ENCODE results near the gene KIF1C. TPM values are rescaled to one million over a fixed set of nuclear protein-coding genes. Genes with fewer than 3 reads are reported as not detected.

Gene KIF1C
- total RNA-seq, 2 experiments from 2014 or later = 20.6 to 53.7 TPM

- TF ChIP-seq, protein P1, sequence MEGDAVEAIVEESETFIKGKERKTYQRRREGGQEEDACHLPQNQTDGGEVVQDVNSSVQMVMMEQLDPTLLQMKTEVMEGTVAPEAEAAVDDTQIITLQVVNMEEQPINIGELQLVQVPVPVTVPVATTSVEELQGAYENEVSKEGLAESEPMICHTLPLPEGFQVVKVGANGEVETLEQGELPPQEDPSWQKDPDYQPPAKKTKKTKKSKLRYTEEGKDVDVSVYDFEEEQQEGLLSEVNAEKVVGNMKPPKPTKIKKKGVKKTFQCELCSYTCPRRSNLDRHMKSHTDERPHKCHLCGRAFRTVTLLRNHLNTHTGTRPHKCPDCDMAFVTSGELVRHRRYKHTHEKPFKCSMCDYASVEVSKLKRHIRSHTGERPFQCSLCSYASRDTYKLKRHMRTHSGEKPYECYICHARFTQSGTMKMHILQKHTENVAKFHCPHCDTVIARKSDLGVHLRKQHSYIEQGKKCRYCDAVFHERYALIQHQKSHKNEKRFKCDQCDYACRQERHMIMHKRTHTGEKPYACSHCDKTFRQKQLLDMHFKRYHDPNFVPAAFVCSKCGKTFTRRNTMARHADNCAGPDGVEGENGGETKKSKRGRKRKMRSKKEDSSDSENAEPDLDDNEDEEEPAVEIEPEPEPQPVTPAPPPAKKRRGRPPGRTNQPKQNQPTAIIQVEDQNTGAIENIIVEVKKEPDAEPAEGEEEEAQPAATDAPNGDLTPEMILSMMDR (conservative IDR thresholded peaks at IDR 0.05; ENCODE audit: low read length) = no peak
- TF ChIP-seq EZH2phosphoT487 (IDR thresholded peaks at IDR 0.05; ENCODE audit: borderline replicate concordance, low read depth, low read length) = no peak
- Histone ChIP-seq H3K27ac (ENCODE audit: low read depth, low read length, poor library complexity, severe bottlenecking) (peak overlapping the region; percentile 77), H3K4me3 (ENCODE audit: low read depth, low read length, poor library complexity, severe bottlenecking) (peak overlapping the region; percentile 78), H3K9me2 (ENCODE audit: insufficient read depth, low read length) (no peaks in the 10 kb centered on the region), H3K36me3 (ENCODE audit: insufficient read depth, low read length) (peaks cover 18% of the 10 kb centered on the region), H3K4me2 (ENCODE audit: low read length) (peak overlapping the region; percentile 95), H2AFZ (ENCODE audit: low read length) (peak overlapping the region; percentile 55), H3K79me2 (ENCODE audit: insufficient read depth, low read depth, low read length) (peaks cover 22% of the 10 kb centered on the region; the same call in 1 of the 2 replicates), H3K4me1 (ENCODE audit: insufficient read depth, low read length, poor library complexity, severe bottlenecking) (peaks cover 23% of the 10 kb centered on the region), H4K20me1 (ENCODE audit: insufficient read depth, low read length) (no peaks in the 10 kb centered on the region), H3K9me3 (ENCODE audit: low read length) (no peaks in the 10 kb centered on the region)
- BruUV-seq (replicated peaks) = TSS peak; percentile 59
- peak; percentile 98 for DNase-seq (ENCODE audit: low spot score)
- ChIA-PET POLR2A (interaction anchor here (0.5 to 6.0 kb wide), 14 partner anchors 10 to 96 kb away, joined by 3 to 51 read pairs (median 4); partner anchors contain the start of genes ENO3, PFN1, RNF167 and SLC25A11), CTCF (ENCODE audit: unreplicated experiment) (interaction anchor here (0.6 to 1.6 kb wide), 3 partner anchors 16 to 22 kb away, joined by 3 to 6 read pairs (median 3); partner anchors contain the start of genes ENO3 and PFN1)
- intact Hi-C loops (cut with micrococcal nuclease; ENCODE audit: unreplicated experiment) = loop anchor here (1.0 to 5.0 kb wide), 2 partner anchors 18 to 50 kb away; no protein-coding TSS in a partner anchor
Measured at GRCh38 chr17:4966844-4967538, 30.8 kb upstream of the KIF1C start.

- no peaks in the 10 kb centered on the region for H3K9me2 ChIP-seq (ENCODE audit: insufficient read depth, low read length)
- no peak for TF ChIP-seq EZH2phosphoT487 (IDR thresholded peaks at IDR 0.05; ENCODE audit: borderline replicate concordance, low read depth, low read length)
- TF ChIP-seq, protein P1 (conservative IDR thresholded peaks at IDR 0.05; ENCODE audit: low read length) = no peak
- H3K79me2 ChIP-seq (ENCODE audit: insufficient read depth, low read depth, low read length) = peaks cover 22% of the 10 kb centered on the region; the same call in 1 of the 2 replicates
- peaks cover 25% of the 10 kb centered on the region for H3K36me3 ChIP-seq (ENCODE audit: insufficient read depth, low read length)
- peak within 1 kb of the TSS; percentile 77 for H3K27ac ChIP-seq (ENCODE audit: low read depth, low read length, poor library complexity, severe bottlenecking)
- ChIA-PET POLR2A (interaction anchor here (0.5 to 6.0 kb wide), 16 partner anchors 10 to 95 kb away, joined by 3 to 51 read pairs (median 4); partner anchors contain the start of genes CAMTA2, ENO3, PFN1 and RNF167), CTCF (ENCODE audit: unreplicated experiment) (interaction anchor here (0.6 to 1.6 kb wide), 3 partner anchors 16 to 22 kb away, joined by 3 to 6 read pairs (median 3); partner anchors contain the start of genes ENO3 and PFN1)
- peak within 1 kb of the TSS; percentile 55 for H2AFZ ChIP-seq (ENCODE audit: low read length)
- H3K4me2 ChIP-seq (ENCODE audit: low read length) = peak within 1 kb of the TSS; percentile 95
- H4K20me1 ChIP-seq (ENCODE audit: insufficient read depth, low read length) = no peaks in the 10 kb centered on the region
- H3K4me3 ChIP-seq (ENCODE audit: low read depth, low read length, poor library complexity, severe bottlenecking) = peak within 1 kb of the TSS; percentile 78
- peak; percentile 97 for DNase-seq (ENCODE audit: low spot score)
- H3K4me1 ChIP-seq (ENCODE audit: insufficient read depth, low read length, poor library complexity, severe bottlenecking) = peaks cover 23% of the 10 kb centered on the region
- H3K9me3 ChIP-seq (ENCODE audit: low read length) = no peaks in the 10 kb centered on the region
- intact Hi-C loops (cut with micrococcal nuclease; ENCODE audit: unreplicated experiment) = loop anchor here (1.0 to 5.0 kb wide), 2 partner anchors 19 to 49 kb away; no protein-coding TSS in a partner anchor
- TSS peak; percentile 85 for BruUV-seq (replicated peaks)
Measured at GRCh38 chr17:4967539-4968485, 29.9 kb upstream of the KIF1C start, which contains the start of gene SPAG7. Gene SPAG7 (minus strand): TSS chr17:4967817. CDS start chr17:4967804, 13 bp downstream.

Data from OCI-LY7 (cell line).